SU-DHL-6 (cell line): ENCODE measurements around the gene CLIC4.

Source experiments
- EZH2phosphoT487 ChIP-seq: fragments of 200-600 bp; sonication (generic), shearing (Covaris generic); conservative IDR thresholded peaks from 2 replicates; pipeline ENCODE4 v1.6.1; 2018; ENCODE audit warnings: mild to moderate bottlenecking, antibody characterized with exemption, low read length, moderate library complexity, mixed read lengths
- TF ChIP-seq, protein P1 (sequence below): fragments of 200-600 bp; sonication (generic); IDR thresholded peaks from one replicate; pipeline ENCODE4 v1.5.1; 2017; ENCODE audit warnings: antibody characterized with exemption, mild to moderate bottlenecking, low read length, moderate library complexity; ENCODE audit not compliant: insufficient read depth, poor library complexity, severe bottlenecking

DNA sequence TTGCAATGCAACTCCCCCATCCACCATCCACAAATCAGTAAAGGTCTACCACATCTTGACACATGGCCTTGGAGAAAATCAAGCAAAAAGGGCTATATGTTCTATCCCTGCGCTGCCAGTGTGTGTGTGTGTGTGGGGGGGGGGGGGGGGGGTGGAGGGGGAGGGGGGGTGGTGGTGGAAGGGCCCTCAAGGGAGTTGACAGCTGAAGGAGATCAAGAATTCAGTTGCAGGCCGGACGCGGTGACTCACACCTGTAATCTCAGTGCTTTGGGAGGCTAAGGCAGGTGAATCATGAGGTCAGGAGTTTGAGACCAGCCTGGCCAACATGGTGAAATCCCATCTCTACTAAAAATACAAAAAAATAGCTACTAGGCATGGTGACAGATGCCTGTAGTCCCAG is 37.6 kb upstream of the CLIC4 start:
- TF ChIP-seq, protein P1, sequence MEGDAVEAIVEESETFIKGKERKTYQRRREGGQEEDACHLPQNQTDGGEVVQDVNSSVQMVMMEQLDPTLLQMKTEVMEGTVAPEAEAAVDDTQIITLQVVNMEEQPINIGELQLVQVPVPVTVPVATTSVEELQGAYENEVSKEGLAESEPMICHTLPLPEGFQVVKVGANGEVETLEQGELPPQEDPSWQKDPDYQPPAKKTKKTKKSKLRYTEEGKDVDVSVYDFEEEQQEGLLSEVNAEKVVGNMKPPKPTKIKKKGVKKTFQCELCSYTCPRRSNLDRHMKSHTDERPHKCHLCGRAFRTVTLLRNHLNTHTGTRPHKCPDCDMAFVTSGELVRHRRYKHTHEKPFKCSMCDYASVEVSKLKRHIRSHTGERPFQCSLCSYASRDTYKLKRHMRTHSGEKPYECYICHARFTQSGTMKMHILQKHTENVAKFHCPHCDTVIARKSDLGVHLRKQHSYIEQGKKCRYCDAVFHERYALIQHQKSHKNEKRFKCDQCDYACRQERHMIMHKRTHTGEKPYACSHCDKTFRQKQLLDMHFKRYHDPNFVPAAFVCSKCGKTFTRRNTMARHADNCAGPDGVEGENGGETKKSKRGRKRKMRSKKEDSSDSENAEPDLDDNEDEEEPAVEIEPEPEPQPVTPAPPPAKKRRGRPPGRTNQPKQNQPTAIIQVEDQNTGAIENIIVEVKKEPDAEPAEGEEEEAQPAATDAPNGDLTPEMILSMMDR: no peak
- no peak for TF ChIP-seq EZH2phosphoT487
